Nucleus accumbens (tissue), 56 donors: ENCODE measurements around the gene IL17C.
"Not testable (repeated sequence)": the region's sequence is repeated elsewhere in the genome, so short reads cannot be mapped to it uniquely, and the experiment has no call there.

Experiments used
- DNase-seq, 56 donors: peaks; one replicate each; lab custom pipeline; 2025; lab: John Stamatoyannopoulos, UW

The IL17C gene

DNA sequence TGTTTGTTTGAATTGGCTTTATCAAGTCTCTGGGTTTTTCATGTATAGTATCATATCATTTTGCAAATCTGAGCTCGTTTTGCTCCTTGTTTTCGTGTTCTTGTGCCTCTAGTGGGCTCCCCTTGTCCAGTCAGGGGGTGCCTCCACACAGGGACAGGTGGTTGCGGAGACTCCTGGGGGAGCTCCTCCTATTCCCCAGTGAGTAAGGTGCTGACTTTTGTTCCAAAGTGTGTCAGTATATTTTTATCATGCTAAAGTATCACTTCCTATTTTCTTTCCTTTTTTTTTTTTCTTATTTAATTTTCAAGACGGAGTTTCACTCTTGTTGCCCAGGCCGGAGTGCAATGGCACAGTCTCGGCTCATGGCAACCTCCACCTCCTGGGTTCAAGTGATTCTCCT is 30.3 kb upstream of the IL17C start:
- DNase-seq, result no peak

- not testable (repeated sequence) for DNase-seq
Observed at GRCh38 chr16:88609426-88609825, 28.9 kb upstream of the IL17C start.

DNA sequence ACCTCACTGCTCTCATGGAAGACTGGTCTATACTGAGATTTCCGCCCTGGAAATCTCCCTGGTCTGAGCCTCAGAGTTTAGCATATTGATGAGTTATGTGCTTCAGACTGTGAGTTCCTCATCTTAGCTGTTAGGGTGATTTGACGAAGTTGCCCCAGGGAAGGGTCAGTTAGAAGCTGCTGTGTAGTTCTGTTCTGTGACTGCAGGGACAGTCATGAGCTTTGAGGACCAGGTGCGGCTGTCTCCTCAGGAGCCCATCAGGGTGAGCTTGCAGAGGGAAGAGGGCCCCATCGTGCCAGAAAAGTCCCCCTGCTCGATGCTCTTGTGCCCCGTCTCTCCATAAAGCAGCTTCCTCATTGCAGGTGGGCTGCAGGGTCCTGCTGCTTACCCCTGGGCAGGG is 28.3 kb upstream of the IL17C start:
- no peak for DNase-seq

DNA sequence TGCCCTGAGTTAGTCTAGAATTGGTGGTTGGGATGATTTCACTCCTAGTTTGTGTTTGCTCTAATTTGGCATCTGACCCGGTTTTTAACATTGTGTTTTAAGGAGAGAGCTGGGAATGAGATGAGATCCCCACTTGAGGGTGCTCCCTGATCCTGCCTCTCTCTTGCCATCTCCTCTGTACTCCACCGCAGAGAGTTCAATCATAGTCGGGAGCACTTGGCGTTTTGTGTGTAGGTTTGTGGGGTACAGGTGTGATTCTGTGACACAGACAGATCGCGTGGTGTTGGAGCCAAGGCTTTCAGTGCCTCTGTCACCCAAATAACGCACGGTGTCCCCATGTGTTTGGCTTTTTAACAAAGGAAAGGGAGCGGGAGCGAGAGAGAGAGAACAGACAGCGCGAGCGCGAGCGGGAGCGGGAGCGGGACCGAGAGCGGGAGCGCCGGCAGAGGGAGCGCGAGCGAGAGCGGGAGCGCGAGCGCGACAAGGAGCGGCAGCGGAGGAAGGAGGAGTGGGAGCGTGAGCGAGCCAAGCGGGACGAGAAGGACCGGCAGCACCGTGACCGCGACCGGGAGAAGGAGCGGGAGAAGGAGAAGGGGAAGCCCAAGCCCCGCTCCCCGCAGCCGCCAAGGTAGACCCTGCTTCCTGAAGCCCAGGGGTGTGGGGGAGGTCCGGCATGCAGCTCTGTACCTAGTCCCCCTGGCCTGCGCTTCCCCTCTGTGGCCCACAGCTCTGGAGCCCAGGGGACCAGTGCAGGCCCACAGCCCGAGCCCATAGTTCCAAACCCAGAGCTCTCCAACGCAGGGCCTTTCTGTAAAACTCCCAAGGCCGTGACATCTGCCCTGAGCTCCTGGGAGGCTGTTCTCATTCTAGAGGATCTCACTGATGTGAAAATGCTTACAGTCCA is 27.2 kb upstream of the IL17C start:
- peak in 24 of 56 donors; percentile 3 to 53 (median 24) for DNase-seq

GRCh38 chr16:88613293-88613692 is 25.1 kb upstream of the IL17C start:
- no peak for DNase-seq

DNA sequence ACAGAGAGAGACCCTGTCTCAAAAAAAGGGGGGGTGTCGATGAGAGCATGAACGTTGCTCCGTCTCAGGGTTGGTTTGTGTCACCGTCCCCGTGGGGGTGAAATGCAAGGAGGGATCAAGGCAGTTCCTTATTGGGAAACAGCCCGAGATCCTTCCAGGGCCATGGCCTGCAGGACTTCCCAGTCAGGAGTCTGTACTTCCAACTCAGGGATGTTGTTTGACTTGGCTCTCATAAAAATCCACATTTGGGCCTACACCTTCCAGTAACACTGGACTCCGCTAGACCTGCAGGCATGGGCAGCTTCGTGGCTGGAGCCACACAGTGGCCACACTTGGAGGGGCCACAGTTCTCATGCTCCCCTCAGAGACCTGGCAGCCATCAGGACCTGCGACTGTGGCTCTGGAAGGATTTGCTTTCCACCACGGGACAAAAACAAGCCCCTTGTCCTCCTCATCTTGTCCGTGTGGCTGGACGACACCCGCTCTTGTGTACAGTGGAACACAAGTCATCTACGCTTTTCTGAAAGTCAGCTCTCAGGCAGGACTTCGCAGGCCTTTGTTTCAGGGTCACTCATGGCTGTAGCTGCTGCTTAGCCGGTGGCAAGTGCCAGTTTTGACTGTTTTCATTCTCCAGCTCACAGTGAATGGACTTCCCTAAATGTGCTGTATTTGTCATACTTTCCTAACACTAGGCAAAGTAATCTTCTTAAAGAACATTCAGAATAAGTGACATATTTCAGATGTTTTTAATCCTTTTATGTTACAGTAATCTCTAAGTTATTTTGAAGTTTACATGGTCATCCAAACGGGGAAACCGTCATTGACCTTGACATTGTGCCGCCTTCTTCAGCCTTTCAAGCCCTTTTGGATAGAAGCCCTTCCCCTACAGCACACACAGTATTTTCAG is 24.2 kb upstream of the IL17C start:
- DNase-seq, result peak in 2 of 56 donors; percentile 16 to 19

DNA sequence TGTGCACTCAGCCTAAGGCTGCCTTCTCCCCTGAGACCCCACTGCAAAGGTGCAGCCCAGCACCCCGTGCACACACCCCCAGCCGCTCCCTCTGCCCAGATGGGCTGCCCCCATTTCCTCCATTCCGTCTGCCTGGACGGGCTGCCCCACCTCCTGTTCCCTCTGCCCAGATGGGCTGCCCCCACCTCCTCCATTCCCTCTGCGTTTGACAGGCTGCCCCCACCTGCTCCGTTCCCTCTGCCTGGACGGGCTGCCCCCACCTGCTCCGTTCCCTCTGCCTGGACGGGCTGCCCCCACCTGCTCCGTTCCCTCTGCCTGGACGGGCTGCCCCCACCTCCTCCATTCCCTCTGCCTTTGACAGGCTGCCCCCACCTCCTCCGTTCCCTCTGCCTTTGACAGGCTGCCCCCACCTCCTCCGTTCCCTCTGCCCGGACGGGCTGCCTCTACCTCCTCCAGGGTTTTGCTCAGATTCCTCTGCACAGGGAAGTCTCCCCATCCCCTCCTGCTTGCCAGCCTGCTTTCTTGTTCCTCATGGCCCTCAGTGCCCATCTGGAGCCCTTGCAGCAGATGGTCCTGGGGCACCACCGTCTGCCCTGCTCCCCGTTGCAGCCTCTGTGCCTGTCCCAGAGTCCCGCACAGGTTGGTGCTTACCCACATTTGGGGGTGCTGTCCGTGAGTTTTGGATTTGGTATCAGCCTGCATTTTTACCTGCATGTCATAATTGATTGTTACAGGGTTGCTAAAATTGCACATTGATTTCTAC is 23.4 kb upstream of the IL17C start:
- DNase-seq, result no peak

DNA sequence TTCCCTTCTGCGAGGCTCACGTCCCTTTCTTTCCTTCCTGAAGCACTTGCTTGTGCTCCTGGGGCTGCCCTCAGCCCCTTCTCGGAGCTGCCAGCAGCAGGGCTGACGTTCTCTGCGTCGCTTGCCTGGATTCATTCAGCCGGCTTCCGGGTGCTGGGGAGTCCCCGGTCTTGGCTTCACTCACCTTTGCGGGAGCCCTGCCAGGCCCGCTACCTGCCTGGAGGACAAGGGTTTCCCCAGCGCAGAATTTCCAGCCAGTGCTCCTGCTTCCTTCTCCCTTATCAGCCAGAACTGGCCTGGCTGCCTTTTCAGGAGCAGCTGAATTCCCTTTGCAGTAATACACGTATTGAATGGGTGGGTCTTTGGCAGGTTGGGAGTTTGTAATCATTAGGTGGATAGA is 22.1 kb upstream of the IL17C start:
- no peak for DNase-seq

DNA sequence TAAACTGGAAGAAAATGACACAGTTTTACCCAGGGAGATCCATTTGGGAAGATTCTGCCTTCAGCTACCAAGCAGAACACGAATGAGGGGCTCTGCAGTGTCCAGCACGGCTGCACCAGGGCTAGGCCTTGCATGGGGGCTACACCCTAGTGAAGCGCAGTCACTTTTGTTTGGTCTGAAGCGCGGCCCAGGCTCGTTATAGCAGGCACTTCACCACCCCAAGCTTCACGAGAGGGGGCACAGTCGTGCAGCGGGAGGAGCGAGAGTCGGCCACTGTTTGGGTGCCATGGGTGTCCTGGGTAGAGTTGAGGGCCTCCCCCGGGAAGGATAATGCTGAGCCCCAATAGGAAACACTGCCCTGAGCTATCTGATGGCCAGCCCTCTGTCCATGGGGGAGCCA is 21.6 kb upstream of the IL17C start:
- no peak for DNase-seq

- no peak for DNase-seq
Observed at GRCh38 chr16:88617268-88618031, 20.9 kb upstream of the IL17C start.

DNA sequence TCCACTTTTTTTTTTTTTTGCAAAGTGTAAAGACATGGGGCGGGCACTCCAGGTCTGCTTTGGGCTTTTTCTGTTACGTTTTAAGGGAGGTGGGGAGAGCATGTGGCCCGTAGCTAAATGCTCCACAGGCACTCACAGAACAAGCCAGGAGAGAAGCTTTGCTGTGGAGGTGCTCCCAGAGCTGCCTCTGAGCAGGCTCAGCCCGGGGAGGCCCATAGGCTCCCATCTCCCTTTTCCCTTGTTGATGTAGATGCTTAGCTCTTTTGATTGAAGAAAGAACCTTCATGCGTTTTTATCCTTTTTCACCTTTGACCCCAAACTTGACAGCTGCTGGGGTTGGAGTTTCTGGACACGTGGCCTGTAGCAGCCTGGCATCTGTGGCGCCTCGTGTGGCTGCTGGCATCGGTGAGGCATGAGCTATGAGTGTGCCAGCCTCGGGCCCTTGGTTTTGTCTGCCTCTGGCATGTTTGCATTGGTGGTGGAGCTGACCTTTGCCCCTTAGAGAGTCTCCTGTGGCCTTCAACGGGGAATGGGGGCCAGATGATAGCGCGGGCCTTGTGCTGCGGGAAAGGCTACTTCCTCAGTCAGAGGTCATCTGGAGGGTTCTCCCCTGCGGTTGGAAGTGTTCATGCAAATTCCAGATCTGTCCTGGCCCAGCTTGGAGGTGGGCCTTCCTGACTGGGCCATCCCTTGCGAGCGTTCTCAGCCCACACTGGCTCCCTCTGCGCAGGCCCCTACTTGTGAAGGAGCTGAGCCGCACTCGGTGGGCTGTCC is 20.0 kb upstream of the IL17C start:
- DNase-seq, result no peak

GRCh38 chr16:88618956-88619667 is 19.3 kb upstream of the IL17C start:
- DNase-seq, result no peak

- no peak for DNase-seq
Observed at GRCh38 chr16:88619859-88620815, 18.2 kb upstream of the IL17C start.

- DNase-seq, result no peak
Observed at GRCh38 chr16:88622125-88622524, 16.2 kb upstream of the IL17C start.

DNA sequence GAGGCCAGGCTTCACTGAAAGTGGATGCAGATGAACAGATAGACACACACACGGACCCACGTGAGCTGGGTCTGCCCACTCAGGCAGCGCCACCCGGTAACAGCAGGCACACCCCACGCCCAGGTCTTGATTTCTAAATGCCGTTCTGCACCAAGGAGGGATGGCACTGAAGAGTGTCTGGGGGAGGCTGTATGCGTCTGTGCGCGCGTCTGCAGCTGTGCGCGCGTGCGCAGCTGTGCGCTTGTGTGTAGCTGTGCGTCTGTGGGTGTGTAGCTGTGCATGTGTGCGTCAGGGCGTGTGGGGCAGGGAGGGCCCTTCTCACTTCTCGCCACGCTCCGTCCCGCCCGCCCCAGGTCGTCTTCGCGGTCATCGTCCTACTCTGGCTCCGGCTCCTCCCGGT is 15.5 kb upstream of the IL17C start:
- peak in 36 of 56 donors; percentile 8 to 88 (median 62) for DNase-seq

DNA sequence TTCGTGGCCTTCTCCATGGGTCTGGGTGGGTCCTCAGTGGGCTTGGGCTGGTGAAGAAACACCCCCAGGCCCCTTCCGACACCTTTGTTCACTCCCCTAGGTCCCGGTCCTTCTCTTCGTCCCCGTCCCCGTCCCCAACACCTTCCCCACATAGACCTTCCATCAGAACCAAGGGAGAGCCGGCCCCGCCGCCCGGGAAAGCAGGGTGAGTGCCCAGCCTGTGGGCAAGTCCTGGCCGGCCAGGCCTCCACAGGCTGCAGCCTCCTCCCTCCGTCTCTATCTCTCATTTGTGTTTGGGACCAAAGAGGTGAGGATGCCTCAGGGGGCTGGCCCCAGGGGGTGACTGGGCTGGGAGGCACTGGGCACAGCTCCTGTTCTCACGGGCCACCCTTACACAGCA is 14.5 kb upstream of the IL17C start:
- no peak for DNase-seq

DNA sequence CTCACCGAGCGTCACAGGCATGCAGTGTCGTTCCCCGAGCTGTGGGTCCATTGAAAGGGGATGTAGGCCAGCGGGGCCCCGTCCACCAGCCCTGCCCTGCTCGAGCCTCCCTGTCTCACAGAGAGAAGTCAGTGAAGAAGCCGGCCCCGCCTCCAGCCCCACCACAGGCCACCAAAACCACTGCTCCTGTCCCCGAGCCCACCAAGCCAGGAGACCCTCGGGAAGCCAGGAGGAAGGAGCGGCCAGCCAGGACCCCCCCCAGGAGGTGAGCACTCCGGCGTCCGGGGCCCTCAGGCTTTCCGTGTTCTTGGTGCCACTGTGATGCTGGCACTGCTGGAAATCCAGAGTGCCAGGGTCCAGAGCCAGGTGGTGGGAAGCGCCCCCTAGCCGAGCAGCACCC is 13.9 kb upstream of the IL17C start:
- DNase-seq, result no peak
